H1 (cell line): ENCODE results near the gene SLC6A19. TPM values are rescaled to one million over a fixed set of nuclear protein-coding genes. Genes with fewer than 3 reads are reported as not detected.

Source experiments
- CTCF ChIA-PET: fragments of 300-600 bp; sonication (Branson Sonifier 250); formaldehyde crosslinking; loops from one replicate; lab custom pipeline; 2021; ENCODE audit not compliant: partially characterized antibody; lab: Charles Lee
- POLR2A ChIA-PET: fragments of 300-600 bp; sonication (Branson Sonifier 250); formaldehyde crosslinking; loops from one replicate; lab custom pipeline; 2021; ENCODE audit warnings: inconsistent platforms; ENCODE audit not compliant: partially characterized antibody; lab: Charles Lee
- DNase-seq, 2 experiments: peaks; one replicate each; pipeline versions ENCODE4 v3.0.0 to v3.0.0-alpha.2; 2010 to 2022; ENCODE audit warnings: low spot score in 2 of 2, low read depth in 1 of 2, mixed read lengths in 1 of 2
- FAIRE-seq: peaks from 2 replicates; lab custom pipeline; 2011; peaks lifted over from hg19 to GRCh38; lab: Jason Lieb, UNC
- H2AFZ ChIP-seq: 2 replicates; pipeline ENCODE4 v1.8.1; 2012; ENCODE audit warnings: low read length, inconsistent platforms
- H2AK5ac ChIP-seq: 2 replicates; pipeline ENCODE4 v1.6.1; 2013; ENCODE audit warnings: low read depth, low read length
- H2BK120ac ChIP-seq: replicated peaks from 2 replicates; pipeline ENCODE3; 2013; ENCODE audit warnings: low read depth, low read length, inconsistent platforms
- H2BK12ac ChIP-seq: 2 replicates; pipeline ENCODE4 v1.6.1; 2013; ENCODE audit warnings: low read depth, low read length
- H2BK15ac ChIP-seq: 2 replicates; pipeline ENCODE4 v1.6.1; 2013; ENCODE audit warnings: low read length
- H2BK20ac ChIP-seq: 2 replicates; pipeline ENCODE4 v1.6.1; 2013; ENCODE audit warnings: low read length
- H2BK5ac ChIP-seq: 2 replicates; pipeline ENCODE4 v1.6.1; 2013; ENCODE audit warnings: low read depth, low read length
- H3K14ac ChIP-seq: 2 replicates; pipeline ENCODE4 v1.6.1; 2013; ENCODE audit warnings: inconsistent platforms; ENCODE audit not compliant: insufficient read length
- H3K18ac ChIP-seq: 2 replicates; pipeline ENCODE4 v1.6.1; 2013; ENCODE audit warnings: low read length; ENCODE audit errors: extremely low read depth
- H3K23ac ChIP-seq: 2 replicates; pipeline ENCODE4 v1.6.1; 2013; ENCODE audit warnings: inconsistent platforms; ENCODE audit not compliant: insufficient read length
- H3K23me2 ChIP-seq: 2 replicates; pipeline ENCODE4 v1.6.1; 2013; ENCODE audit warnings: low read depth, low read length
- H3K27ac ChIP-seq: 2 replicates; pipeline ENCODE4 v1.6.1; 2011; ENCODE audit warnings: low read depth, low read length, inconsistent platforms
- H3K27me3 ChIP-seq, 4 experiments: replicated peaks in 1 of 4; 1 replicate in 1 of 4; 2 replicates in 3 of 4; pipeline versions ENCODE4 v1.6.1 to v1.8.1; 2011 to 2013; ENCODE audit warnings: low read length in 3 of 4, mild to moderate bottlenecking in 3 of 4, inconsistent platforms in 2 of 4, mixed read lengths in 2 of 4, moderate library complexity in 1 of 4; ENCODE audit not compliant: control insufficient read depth in 3 of 4, insufficient read depth in 3 of 4; ENCODE audit errors: extremely low read depth in 1 of 4
- H3K36me3 ChIP-seq, 4 experiments: 2 replicates each; pipeline versions ENCODE4 v1.6.1 to v1.8.1; 2011 to 2013; ENCODE audit warnings: mild to moderate bottlenecking in 4 of 4, low read length in 3 of 4, moderate library complexity in 2 of 4, control low read depth in 1 of 4, inconsistent platforms in 1 of 4; ENCODE audit not compliant: insufficient read depth in 4 of 4, control insufficient read depth in 2 of 4
- H3K4ac ChIP-seq: replicated peaks from 2 replicates; pipeline ENCODE3; 2013; ENCODE audit warnings: low read length, low read depth, mixed read lengths, inconsistent platforms; ENCODE audit not compliant: insufficient read length
- H3K4me1 ChIP-seq, 4 experiments: replicated peaks in 1 of 4; 1 replicate in 1 of 4; 2 replicates in 3 of 4; pipeline versions ENCODE4 v1.6.1 to v1.8.1; 2011 to 2013; ENCODE audit warnings: low read length in 3 of 4, inconsistent platforms in 2 of 4, mixed read lengths in 1 of 4; ENCODE audit not compliant: insufficient read depth in 4 of 4, control insufficient read depth in 3 of 4
- H3K4me2 ChIP-seq, 2 experiments: 2 replicates each; pipeline versions ENCODE4 v1.6.1 to v1.8.1; 2011 to 2013; ENCODE audit warnings: low read depth in 2 of 2, low read length in 2 of 2, control low read depth in 1 of 2, inconsistent platforms in 1 of 2, mild to moderate bottlenecking in 1 of 2; ENCODE audit not compliant: insufficient read depth in 1 of 2
- H3K4me3 ChIP-seq, 4 experiments: fragments of 200-600, 300-600 bp in 1 of 4; sonication (generic), shearing (Covaris generic), sonication (Bioruptor Twin) in 1 of 4; 2 replicates each; pipeline versions ENCODE4 v1.5.1 to v1.8.1; 2011 to 2016; ENCODE audit warnings: low read length in 4 of 4, low read depth in 3 of 4, control low read depth in 2 of 4, inconsistent platforms in 2 of 4, mild to moderate bottlenecking in 2 of 4, mixed read lengths in 1 of 4, moderate library complexity in 1 of 4; ENCODE audit not compliant: insufficient read depth in 2 of 4; ENCODE audit errors: extremely low read depth in 1 of 4
- H3K56ac ChIP-seq: replicated peaks from 2 replicates; pipeline ENCODE3; 2013; ENCODE audit warnings: low read depth, mild to moderate bottlenecking, mixed read lengths, low read length, inconsistent platforms; ENCODE audit not compliant: insufficient read length
- H3K79me1 ChIP-seq: 2 replicates; pipeline ENCODE4 v1.6.1; 2013; ENCODE audit warnings: low read depth, low read length, control low read depth
- H3K79me2 ChIP-seq, 2 experiments: 2 replicates each; pipeline versions ENCODE4 v1.6.1 to v1.8.1; 2012 to 2013; ENCODE audit warnings: low read length in 2 of 2, mild to moderate bottlenecking in 2 of 2, inconsistent platforms in 1 of 2; ENCODE audit not compliant: insufficient read depth in 2 of 2, control insufficient read depth in 1 of 2
- H3K9ac ChIP-seq, 4 experiments: replicated peaks in 1 of 4; 1 replicate in 1 of 4; 2 replicates in 3 of 4; pipeline versions ENCODE4 v1.6.1 to v1.8.1; 2011 to 2013; ENCODE audit warnings: low read depth in 3 of 4, low read length in 3 of 4, control low read depth in 2 of 4, mild to moderate bottlenecking in 2 of 4, moderate library complexity in 2 of 4, inconsistent platforms in 1 of 4; ENCODE audit errors: extremely low read depth in 1 of 4
- H3K9me3 ChIP-seq, 2 experiments: 2 replicates each; pipeline versions ENCODE4 v1.6.1 to v1.8.1; 2012 to 2013; ENCODE audit warnings: mild to moderate bottlenecking in 2 of 2, moderate library complexity in 2 of 2, control low read depth in 1 of 2, inconsistent platforms in 1 of 2, low read depth in 1 of 2, low read length in 1 of 2, mixed read lengths in 1 of 2; ENCODE audit not compliant: insufficient read depth in 2 of 2
- H4K20me1 ChIP-seq, 2 experiments: replicated peaks in 1 of 2; 2 replicates each; pipeline versions ENCODE3 to v1.8.1; 2011 to 2013; ENCODE audit warnings: inconsistent platforms in 2 of 2, low read length in 2 of 2, mild to moderate bottlenecking in 1 of 2; ENCODE audit not compliant: insufficient read depth in 2 of 2, control insufficient read depth in 1 of 2
- H4K5ac ChIP-seq: 2 replicates; pipeline ENCODE4 v1.6.1; 2013; ENCODE audit warnings: low read length, low read depth, mixed read lengths, inconsistent platforms; ENCODE audit not compliant: insufficient read length
- H4K8ac ChIP-seq: 2 replicates; pipeline ENCODE4 v1.8.0; 2013; ENCODE audit warnings: mild to moderate bottlenecking, moderate library complexity, low read length, inconsistent platforms; ENCODE audit not compliant: insufficient read depth; ENCODE audit errors: extremely low read depth
- H4K91ac ChIP-seq: replicated peaks from 2 replicates; pipeline ENCODE3; 2013; ENCODE audit warnings: low read length, mixed read lengths, inconsistent platforms; ENCODE audit not compliant: insufficient read length
- MAX ChIP-seq: IDR thresholded peaks from 2 replicates; pipeline ENCODE4 v1.6.1; 2012; ENCODE audit warnings: inconsistent platforms
- WGBS, 2 experiments: shearing (Covaris generic) in 1 of 2; methylation state at CpG; one replicate each; pipeline versions ENCODE4 v1.1.6 to v1.1.7; 2013 to 2015; ENCODE audit warnings: low lambda C conversion rate in 2 of 2, mixed read lengths in 2 of 2, inconsistent platforms in 1 of 2, low coverage in 1 of 2, missing lambda C conversion rate in 1 of 2; ENCODE audit not compliant: insufficient replicate concordance in 2 of 2, insufficient coverage in 1 of 2, insufficient read length in 1 of 2; ENCODE audit errors: extremely low coverage in 1 of 2, missing lambda C conversion rate in 1 of 2; 5-methylcytosine and 5-hydroxymethylcytosine counted together
- polyA plus RNA-seq, 7 experiments: library from polyadenylated mRNA; depleted of rRNA in 3 of 7; stranded (reverse) in 5 of 7; unstranded in 2 of 7; fragments of >200 nt in 5 of 7; fragments of 200-250 nt in 2 of 7; gene quantifications; 1 replicate in 5 of 7; 2 replicates in 1 of 7; 4 replicates in 1 of 7; pipeline versions ENCODE4 v1.2.1 to v1.2.3, GENCODE V29; 2011 to 2013; ENCODE audit warnings: missing spikeins in 2 of 7, mixed read lengths in 2 of 7
- total RNA-seq: library from RNA; stranded (reverse); fragmentation: NEBNext Ultra II Directional; extraction: Animal tissue kit (Norgen Biotek cat#: 25700); gene quantifications from 2 replicates; pipeline ENCODE4 v1.2.1, GENCODE V29; 2021

SLC6A19 gene
- total and polyA plus RNA-seq, 2 of the 8 experiments (the other 6 are each of a cell fraction or from before 2014, with no cell fraction given), result 0.02 TPM; not detected in 1

GRCh38 chr5:1212881-1213280 is 11.5 kb downstream of the SLC6A19 start:
- Histone ChIP-seq H3K4me3 (no peak overlapping the region), H2BK20ac (no peak overlapping the region), H3K4me2 (no peak overlapping the region), H4K8ac (no peak overlapping the region), H3K27ac (no peak overlapping the region), H3K23me2 (no peaks in the 10 kb centered on the region), H2BK120ac (no peak overlapping the region), H3K79me1 (no peaks in the 10 kb centered on the region), H3K9ac (no peak overlapping the region), H4K91ac (no peak overlapping the region), H2BK15ac (no peak overlapping the region), H3K56ac (no peak overlapping the region), H2BK5ac (no peak overlapping the region), H3K23ac (no peak overlapping the region), H3K36me3 (no peaks in the 10 kb centered on the region), H3K14ac (no peak overlapping the region), H4K5ac (no peak overlapping the region), H3K18ac (no peak overlapping the region), H3K27me3 (no peaks in the 10 kb centered on the region; a peak in 1 of 7 replicates), H3K79me2 (no peaks in the 10 kb centered on the region), H2BK12ac (no peak overlapping the region), H2AK5ac (no peak overlapping the region), H3K4me1 (peaks cover 0 to under 1% (median 0%) of the 10 kb centered on the region in 4 experiments; a peak in 2 of 7 replicates), H4K20me1 (peaks cover 3 to 6% of the 10 kb centered on the region in 2 experiments), H3K4ac (no peak overlapping the region), H2AFZ (no peak overlapping the region), H3K9me3 (peaks cover 0 to 2% of the 10 kb centered on the region in 2 experiments; a peak in 1 of 4 replicates)
- DNase-seq (no peak), FAIRE-seq (no peak)
- WGBS, 2 experiments, result no CpG with 5 or more reads among the region's 18 CpGs
- ChIA-PET CTCF (no interaction called here), POLR2A (no interaction called here)
- TF ChIP-seq MAX, result no peak
